ENCODE results near the gene LMAN2L.
"Not testable (repeated sequence)": the region's sequence is repeated elsewhere in the genome, so short reads cannot be mapped to it uniquely, and the experiment has no call there.

The LMAN2L gene

GRCh38 chr2:96685577-96686459, 54.0 kb downstream of the LMAN2L start:
- DNase-seq = no peak

GRCh38 chr2:96684883-96685576, 54.8 kb downstream of the LMAN2L start:
- DNase-seq = no peak

GRCh38 chr2:96683972-96684820, 55.7 kb downstream of the LMAN2L start:
- no peak for DNase-seq

GRCh38 chr2:96683307-96683706, 56.6 kb downstream of the LMAN2L start:
- no peak for DNase-seq

- DNase-seq = no peak
Observed at GRCh38 chr2:96681540-96681939, 58.3 kb downstream of the LMAN2L start.

- no peak for DNase-seq
Observed at GRCh38 chr2:96680561-96681141, 59.2 kb downstream of the LMAN2L start.

- no peak for DNase-seq
Observed at GRCh38 chr2:96679848-96680247, 60.0 kb downstream of the LMAN2L start.

GRCh38 chr2:96669539-96670215, 70.2 kb downstream of the LMAN2L start:
- no peak for DNase-seq

- no peak for DNase-seq
Observed at GRCh38 chr2:96668771-96669170, 71.1 kb downstream of the LMAN2L start.

GRCh38 chr2:96665717-96666116, 74.1 kb downstream of the LMAN2L start:
- DNase-seq = not testable (repeated sequence)

GRCh38 chr2:96665083-96665569, 74.7 kb downstream of the LMAN2L start:
- no peak for DNase-seq

- DNase-seq = no peak
Observed at GRCh38 chr2:96664366-96664925, 75.4 kb downstream of the LMAN2L start.

- DNase-seq = no peak
Observed at GRCh38 chr2:96663829-96664228, 76.0 kb downstream of the LMAN2L start.

GRCh38 chr2:96663177-96663576, 76.7 kb downstream of the LMAN2L start:
- DNase-seq = no peak

GRCh38 chr2:96662360-96662759, 77.5 kb downstream of the LMAN2L start:
- DNase-seq = no peak

GRCh38 chr2:96661324-96661723, 78.5 kb downstream of the LMAN2L start:
- no peak for DNase-seq

- DNase-seq = no peak
Observed at GRCh38 chr2:96656540-96656939, 83.3 kb downstream of the LMAN2L start.
